Esophagus muscularis mucosa (tissue), 4 donors: Measurements from ENCODE around the gene AGBL1.

ENCODE experiments used
- CTCF ChIP-seq, 3 experiments: fragments of 200-600 bp in 2 of 3; fragments of 450-650 bp in 1 of 3; sonication (generic) in 2 of 3; IDR thresholded peaks; one replicate each; pipeline ENCODE4 v1.5.1; 2017 to 2019; ENCODE audit warnings: antibody characterized with exemption in 3 of 3, mild to moderate bottlenecking in 2 of 3, moderate library complexity in 1 of 3
- EP300 ChIP-seq: sonication (generic); formaldehyde crosslinking; IDR thresholded peaks from one replicate; pipeline ENCODE4 v1.6.1; 2017; ENCODE audit warnings: antibody characterized with exemption
- POLR2A ChIP-seq: fragments of 450-650 bp; IDR thresholded peaks from one replicate; pipeline ENCODE4 v1.6.1; 2017; ENCODE audit warnings: antibody characterized with exemption, moderate library complexity, mild to moderate bottlenecking, low read depth

DNA sequence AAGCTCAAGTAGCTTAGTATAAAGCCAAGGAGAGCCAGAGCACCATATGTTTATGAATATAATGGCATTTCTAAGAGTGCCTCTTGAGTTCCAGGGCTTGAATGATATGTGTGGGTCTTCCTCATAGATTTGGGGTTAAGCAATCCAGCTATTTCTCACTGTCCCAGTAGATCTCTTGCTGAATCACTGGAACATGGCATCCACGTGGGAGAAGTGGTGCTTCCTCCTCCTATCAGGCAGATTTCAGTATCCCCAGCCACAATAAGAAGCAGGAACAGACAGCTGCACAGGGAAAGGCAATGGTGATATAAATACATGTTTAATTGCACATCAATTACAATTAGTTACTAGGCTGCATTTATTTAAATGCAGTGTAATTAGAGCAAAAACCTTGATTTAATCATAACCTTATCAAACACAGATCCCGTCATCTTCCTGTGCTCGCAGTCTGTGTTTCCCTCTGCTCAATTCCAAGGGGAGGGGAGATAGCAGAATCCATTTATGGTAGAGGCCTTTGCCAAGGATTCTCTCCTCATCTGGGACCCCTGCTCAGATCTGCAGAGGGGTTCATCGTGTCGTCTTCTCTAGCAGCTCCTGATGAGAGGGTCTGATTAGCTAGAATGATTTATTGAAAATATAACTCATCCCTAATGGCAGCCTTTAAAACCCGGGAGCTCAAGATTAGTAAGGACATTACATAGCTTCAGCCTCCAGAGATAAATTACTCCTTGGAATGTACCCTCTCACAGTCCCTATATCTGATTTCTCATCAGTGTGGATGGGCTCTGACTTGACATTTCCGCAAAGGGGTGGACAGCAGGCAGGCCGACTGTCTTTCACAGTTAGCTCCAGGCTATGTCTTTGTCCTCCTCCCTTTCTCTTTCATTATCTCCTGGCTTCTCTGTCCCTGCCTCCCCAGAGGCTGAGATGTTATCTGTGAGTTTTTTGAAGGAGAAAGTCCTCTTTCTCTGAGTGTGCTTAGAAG lies 775.9 kb downstream of the AGBL1 start:
- no peak for TF ChIP-seq CTCF (IDR thresholded peaks at IDR 0.05)
- no peak for TF ChIP-seq POLR2A
- TF ChIP-seq EP300, result no peak
